H1 (cell line): Measurements from ENCODE around the gene POLDIP3. TPM values are rescaled to one million over a fixed set of nuclear protein-coding genes. Genes with fewer than 3 reads are reported as not detected.

Source experiments
- CTCF ChIA-PET: fragments of 300-600 bp; sonication (Branson Sonifier 250); formaldehyde crosslinking; loops from one replicate; lab custom pipeline; 2021; ENCODE audit not compliant: partially characterized antibody; lab: Charles Lee
- POLR2A ChIA-PET: fragments of 300-600 bp; sonication (Branson Sonifier 250); formaldehyde crosslinking; loops from one replicate; lab custom pipeline; 2021; ENCODE audit warnings: inconsistent platforms; ENCODE audit not compliant: partially characterized antibody; lab: Charles Lee
- DNase-seq, 2 experiments: peaks; one replicate each; pipeline versions ENCODE4 v3.0.0 to v3.0.0-alpha.2; 2010 to 2022; ENCODE audit warnings: low spot score in 2 of 2, low read depth in 1 of 2, mixed read lengths in 1 of 2
- FAIRE-seq: peaks from 2 replicates; lab custom pipeline; 2011; peaks lifted over from hg19 to GRCh38; lab: Jason Lieb, UNC
- H2AFZ ChIP-seq: 2 replicates; pipeline ENCODE4 v1.8.1; 2012; ENCODE audit warnings: low read length, inconsistent platforms
- H2AK5ac ChIP-seq: 2 replicates; pipeline ENCODE4 v1.6.1; 2013; ENCODE audit warnings: low read depth, low read length
- H2BK120ac ChIP-seq: replicated peaks from 2 replicates; pipeline ENCODE3; 2013; ENCODE audit warnings: low read depth, low read length, inconsistent platforms
- H2BK12ac ChIP-seq: 2 replicates; pipeline ENCODE4 v1.6.1; 2013; ENCODE audit warnings: low read depth, low read length
- H2BK15ac ChIP-seq: 2 replicates; pipeline ENCODE4 v1.6.1; 2013; ENCODE audit warnings: low read length
- H2BK20ac ChIP-seq: 2 replicates; pipeline ENCODE4 v1.6.1; 2013; ENCODE audit warnings: low read length
- H2BK5ac ChIP-seq: 2 replicates; pipeline ENCODE4 v1.6.1; 2013; ENCODE audit warnings: low read depth, low read length
- H3K14ac ChIP-seq: 2 replicates; pipeline ENCODE4 v1.6.1; 2013; ENCODE audit warnings: inconsistent platforms; ENCODE audit not compliant: insufficient read length
- H3K18ac ChIP-seq: 2 replicates; pipeline ENCODE4 v1.6.1; 2013; ENCODE audit warnings: low read length; ENCODE audit errors: extremely low read depth
- H3K23ac ChIP-seq: 2 replicates; pipeline ENCODE4 v1.6.1; 2013; ENCODE audit warnings: inconsistent platforms; ENCODE audit not compliant: insufficient read length
- H3K23me2 ChIP-seq: 2 replicates; pipeline ENCODE4 v1.6.1; 2013; ENCODE audit warnings: low read depth, low read length
- H3K27ac ChIP-seq: 2 replicates; pipeline ENCODE4 v1.6.1; 2011; ENCODE audit warnings: low read depth, low read length, inconsistent platforms
- H3K27me3 ChIP-seq, 4 experiments: replicated peaks in 1 of 4; 1 replicate in 1 of 4; 2 replicates in 3 of 4; pipeline versions ENCODE4 v1.6.1 to v1.8.1; 2011 to 2013; ENCODE audit warnings: low read length in 3 of 4, mild to moderate bottlenecking in 3 of 4, inconsistent platforms in 2 of 4, mixed read lengths in 2 of 4, moderate library complexity in 1 of 4; ENCODE audit not compliant: control insufficient read depth in 3 of 4, insufficient read depth in 3 of 4; ENCODE audit errors: extremely low read depth in 1 of 4
- H3K36me3 ChIP-seq, 4 experiments: 2 replicates each; pipeline versions ENCODE4 v1.6.1 to v1.8.1; 2011 to 2013; ENCODE audit warnings: mild to moderate bottlenecking in 4 of 4, low read length in 3 of 4, moderate library complexity in 2 of 4, control low read depth in 1 of 4, inconsistent platforms in 1 of 4; ENCODE audit not compliant: insufficient read depth in 4 of 4, control insufficient read depth in 2 of 4
- H3K4ac ChIP-seq: replicated peaks from 2 replicates; pipeline ENCODE3; 2013; ENCODE audit warnings: low read length, low read depth, mixed read lengths, inconsistent platforms; ENCODE audit not compliant: insufficient read length
- H3K4me1 ChIP-seq, 4 experiments: replicated peaks in 1 of 4; 1 replicate in 1 of 4; 2 replicates in 3 of 4; pipeline versions ENCODE4 v1.6.1 to v1.8.1; 2011 to 2013; ENCODE audit warnings: low read length in 3 of 4, inconsistent platforms in 2 of 4, mixed read lengths in 1 of 4; ENCODE audit not compliant: insufficient read depth in 4 of 4, control insufficient read depth in 3 of 4
- H3K4me2 ChIP-seq, 2 experiments: 2 replicates each; pipeline versions ENCODE4 v1.6.1 to v1.8.1; 2011 to 2013; ENCODE audit warnings: low read depth in 2 of 2, low read length in 2 of 2, control low read depth in 1 of 2, inconsistent platforms in 1 of 2, mild to moderate bottlenecking in 1 of 2; ENCODE audit not compliant: insufficient read depth in 1 of 2
- H3K4me3 ChIP-seq, 4 experiments: fragments of 200-600, 300-600 bp in 1 of 4; sonication (generic), shearing (Covaris generic), sonication (Bioruptor Twin) in 1 of 4; 2 replicates each; pipeline versions ENCODE4 v1.5.1 to v1.8.1; 2011 to 2016; ENCODE audit warnings: low read length in 4 of 4, low read depth in 3 of 4, control low read depth in 2 of 4, inconsistent platforms in 2 of 4, mild to moderate bottlenecking in 2 of 4, mixed read lengths in 1 of 4, moderate library complexity in 1 of 4; ENCODE audit not compliant: insufficient read depth in 2 of 4; ENCODE audit errors: extremely low read depth in 1 of 4
- H3K56ac ChIP-seq: replicated peaks from 2 replicates; pipeline ENCODE3; 2013; ENCODE audit warnings: low read depth, mild to moderate bottlenecking, mixed read lengths, low read length, inconsistent platforms; ENCODE audit not compliant: insufficient read length
- H3K79me1 ChIP-seq: 2 replicates; pipeline ENCODE4 v1.6.1; 2013; ENCODE audit warnings: low read depth, low read length, control low read depth
- H3K79me2 ChIP-seq, 2 experiments: 2 replicates each; pipeline versions ENCODE4 v1.6.1 to v1.8.1; 2012 to 2013; ENCODE audit warnings: low read length in 2 of 2, mild to moderate bottlenecking in 2 of 2, inconsistent platforms in 1 of 2; ENCODE audit not compliant: insufficient read depth in 2 of 2, control insufficient read depth in 1 of 2
- H3K9ac ChIP-seq, 4 experiments: replicated peaks in 1 of 4; 1 replicate in 1 of 4; 2 replicates in 3 of 4; pipeline versions ENCODE4 v1.6.1 to v1.8.1; 2011 to 2013; ENCODE audit warnings: low read depth in 3 of 4, low read length in 3 of 4, control low read depth in 2 of 4, mild to moderate bottlenecking in 2 of 4, moderate library complexity in 2 of 4, inconsistent platforms in 1 of 4; ENCODE audit errors: extremely low read depth in 1 of 4
- H3K9me3 ChIP-seq, 2 experiments: 2 replicates each; pipeline versions ENCODE4 v1.6.1 to v1.8.1; 2012 to 2013; ENCODE audit warnings: mild to moderate bottlenecking in 2 of 2, moderate library complexity in 2 of 2, control low read depth in 1 of 2, inconsistent platforms in 1 of 2, low read depth in 1 of 2, low read length in 1 of 2, mixed read lengths in 1 of 2; ENCODE audit not compliant: insufficient read depth in 2 of 2
- H4K20me1 ChIP-seq, 2 experiments: replicated peaks in 1 of 2; 2 replicates each; pipeline versions ENCODE3 to v1.8.1; 2011 to 2013; ENCODE audit warnings: inconsistent platforms in 2 of 2, low read length in 2 of 2, mild to moderate bottlenecking in 1 of 2; ENCODE audit not compliant: insufficient read depth in 2 of 2, control insufficient read depth in 1 of 2
- H4K5ac ChIP-seq: 2 replicates; pipeline ENCODE4 v1.6.1; 2013; ENCODE audit warnings: low read length, low read depth, mixed read lengths, inconsistent platforms; ENCODE audit not compliant: insufficient read length
- H4K8ac ChIP-seq: 2 replicates; pipeline ENCODE4 v1.8.0; 2013; ENCODE audit warnings: mild to moderate bottlenecking, moderate library complexity, low read length, inconsistent platforms; ENCODE audit not compliant: insufficient read depth; ENCODE audit errors: extremely low read depth
- H4K91ac ChIP-seq: replicated peaks from 2 replicates; pipeline ENCODE3; 2013; ENCODE audit warnings: low read length, mixed read lengths, inconsistent platforms; ENCODE audit not compliant: insufficient read length
- BRCA1 ChIP-seq: IDR thresholded peaks from 2 replicates; pipeline ENCODE4 v1.6.1; 2012; ENCODE audit warnings: low read depth, low read length, improper control_type of control experiment
- JUN ChIP-seq: IDR thresholded peaks from 2 replicates; pipeline ENCODE4 v1.6.1; 2011; ENCODE audit warnings: low read depth, mild to moderate bottlenecking, improper control_type of control experiment, low read length
- KDM1A ChIP-seq: fragments of 200-600, 300-600 bp; sonication (generic); IDR thresholded peaks from 2 replicates; pipeline ENCODE4 v1.7.1; 2016; ENCODE audit warnings: mild to moderate bottlenecking, low read length, borderline replicate concordance
- MAFK ChIP-seq: IDR thresholded peaks from 2 replicates; pipeline ENCODE4 v1.6.1; 2012; ENCODE audit warnings: low read depth, mild to moderate bottlenecking, improper control_type of control experiment, low read length
- RNF2 ChIP-seq: fragments of 200-900, 300-1000 bp; sonication (generic); IDR thresholded peaks from 2 replicates; pipeline ENCODE4 v1.7.1; 2016; ENCODE audit warnings: borderline replicate concordance, low read depth, mild to moderate bottlenecking, antibody characterized with exemption, low read length; ENCODE audit not compliant: poor library complexity, severe bottlenecking; ENCODE audit errors: missing control alignments
- SIN3A ChIP-seq, 2 experiments: IDR thresholded peaks in 1 of 2; conservative IDR thresholded peaks in 1 of 2; 2 replicates each; pipeline ENCODE4 v1.6.1; 2011 to 2012; ENCODE audit warnings: low read length in 2 of 2, improper control_type of control experiment in 1 of 2, low read depth in 1 of 2, mild to moderate bottlenecking in 1 of 2
- SRF ChIP-seq: IDR thresholded peaks from 2 replicates; pipeline ENCODE4 v1.6.1; 2011; ENCODE audit warnings: mild to moderate bottlenecking, low read depth, low read length, moderate library complexity
- TBP ChIP-seq: IDR thresholded peaks from 2 replicates; pipeline ENCODE4 v1.6.1; 2011; ENCODE audit warnings: low read depth, low read length, improper control_type of control experiment
- TEAD4 ChIP-seq: IDR thresholded peaks from 2 replicates; pipeline ENCODE4 v1.6.1; 2012; ENCODE audit warnings: low read depth, low read length, inconsistent platforms, mixed read lengths
- ZNF274 ChIP-seq: IDR thresholded peaks from 2 replicates; pipeline ENCODE4 v1.7.0; 2012; ENCODE audit warnings: low read length, borderline replicate concordance; ENCODE audit errors: extremely low read depth
- WGBS, 2 experiments: shearing (Covaris generic) in 1 of 2; methylation state at CpG; one replicate each; pipeline versions ENCODE4 v1.1.6 to v1.1.7; 2013 to 2015; ENCODE audit warnings: low lambda C conversion rate in 2 of 2, mixed read lengths in 2 of 2, inconsistent platforms in 1 of 2, low coverage in 1 of 2, missing lambda C conversion rate in 1 of 2; ENCODE audit not compliant: insufficient replicate concordance in 2 of 2, insufficient coverage in 1 of 2, insufficient read length in 1 of 2; ENCODE audit errors: extremely low coverage in 1 of 2, missing lambda C conversion rate in 1 of 2; 5-methylcytosine and 5-hydroxymethylcytosine counted together
- polyA plus RNA-seq, 7 experiments: library from polyadenylated mRNA; depleted of rRNA in 3 of 7; stranded (reverse) in 5 of 7; unstranded in 2 of 7; fragments of >200 nt in 5 of 7; fragments of 200-250 nt in 2 of 7; gene quantifications; 1 replicate in 5 of 7; 2 replicates in 1 of 7; 4 replicates in 1 of 7; pipeline versions ENCODE4 v1.2.1 to v1.2.3, GENCODE V29; 2011 to 2013; ENCODE audit warnings: missing spikeins in 2 of 7, mixed read lengths in 2 of 7
- total RNA-seq: library from RNA; stranded (reverse); fragmentation: NEBNext Ultra II Directional; extraction: Animal tissue kit (Norgen Biotek cat#: 25700); gene quantifications from 2 replicates; pipeline ENCODE4 v1.2.1, GENCODE V29; 2021
- TF ChIP-seq, protein P1 (sequence below): IDR thresholded peaks from 2 replicates; pipeline ENCODE4 v1.6.1; 2012; ENCODE audit warnings: low read length, inconsistent platforms

POLDIP3 gene
- total and polyA plus RNA-seq, 2 of the 8 experiments (the other 6 are each of a cell fraction or from before 2014, with no cell fraction given) = 43.5 to 84.6 TPM

DNA sequence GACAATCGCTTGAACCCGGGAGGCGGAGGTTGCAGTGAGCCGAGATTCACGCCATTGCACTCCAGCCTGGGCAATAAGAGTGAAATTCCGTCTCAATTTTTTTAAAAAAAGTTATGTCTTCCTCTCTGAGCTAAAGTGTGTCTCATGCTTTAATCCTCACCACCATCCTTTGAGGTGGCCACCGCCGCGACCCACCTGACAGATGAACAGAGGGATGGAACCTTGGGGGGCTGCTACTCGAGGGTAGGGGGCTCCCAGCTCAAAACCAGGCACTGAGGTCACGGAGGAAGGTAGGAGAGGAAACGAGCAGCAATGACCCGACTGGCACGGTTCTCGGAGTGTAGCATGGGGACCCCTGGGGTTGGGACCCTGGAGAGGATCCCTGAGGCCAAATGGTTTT, 10.7 kb upstream of the POLDIP3 start:
- Histone ChIP-seq H2BK20ac (no peak overlapping the region), H3K56ac (no peak overlapping the region), H2BK15ac (no peak overlapping the region), H2BK12ac (no peak overlapping the region), H3K4me3 (no peak overlapping the region), H2BK120ac (no peak overlapping the region), H3K36me3 (peaks cover 4 to 33% (median 15%) of the 10 kb centered on the region in 4 experiments; a peak in 5 of 8 replicates), H3K9me3 (no peaks in the 10 kb centered on the region), H3K23ac (no peak overlapping the region), H3K23me2 (no peaks in the 10 kb centered on the region), H4K20me1 (peaks cover 0 to 6% of the 10 kb centered on the region in 2 experiments), H2AFZ (no peak overlapping the region), H4K91ac (no peak overlapping the region), H3K9ac (no peak overlapping the region), H3K27me3 (no peaks in the 10 kb centered on the region), H3K18ac (no peak overlapping the region), H4K5ac (no peak overlapping the region), H3K4ac (no peak overlapping the region), H4K8ac (no peak overlapping the region), H2AK5ac (no peak overlapping the region), H3K4me2 (no peak overlapping the region), H3K79me1 (no peaks in the 10 kb centered on the region), H3K27ac (no peak overlapping the region), H3K14ac (no peak overlapping the region), H3K4me1 (no peaks in the 10 kb centered on the region; a peak in 1 of 7 replicates), H3K79me2 (no peaks in the 10 kb centered on the region), H2BK5ac (no peak overlapping the region)
- DNase-seq (no peak), FAIRE-seq (no peak)
- 82% methylated on average over 15 of the region's 15 CpGs; no CpG with 5 or more reads in 1 of the 2 experiments for WGBS, 2 experiments
- ChIA-PET CTCF (interaction anchor here (1.0 to 1.1 kb wide), 2 partner anchors 12 to 123 kb away, joined by 3 read pairs; no protein-coding TSS in a partner anchor), POLR2A (interaction anchor here (8.9 kb wide), 1 partner anchor 11 kb away, joined by 85 read pairs; the partner anchor contains the start of gene POLDIP3)
- TF ChIP-seq MAFK (no peak), SIN3A (conservative IDR thresholded peaks at IDR 0.05 in 1 of 2, IDR thresholded peaks at IDR 0.05 in 1 of 2; ENCODE audit: low read depth in 1 of 2, low read length in 2 of 2) (no peak), SRF (no peak), JUN (no peak), KDM1A (no peak), RNF2 (no peak), TBP (no peak), TEAD4 (no peak), ZNF274 (no peak), BRCA1 (no peak)
- TF ChIP-seq, protein P1, sequence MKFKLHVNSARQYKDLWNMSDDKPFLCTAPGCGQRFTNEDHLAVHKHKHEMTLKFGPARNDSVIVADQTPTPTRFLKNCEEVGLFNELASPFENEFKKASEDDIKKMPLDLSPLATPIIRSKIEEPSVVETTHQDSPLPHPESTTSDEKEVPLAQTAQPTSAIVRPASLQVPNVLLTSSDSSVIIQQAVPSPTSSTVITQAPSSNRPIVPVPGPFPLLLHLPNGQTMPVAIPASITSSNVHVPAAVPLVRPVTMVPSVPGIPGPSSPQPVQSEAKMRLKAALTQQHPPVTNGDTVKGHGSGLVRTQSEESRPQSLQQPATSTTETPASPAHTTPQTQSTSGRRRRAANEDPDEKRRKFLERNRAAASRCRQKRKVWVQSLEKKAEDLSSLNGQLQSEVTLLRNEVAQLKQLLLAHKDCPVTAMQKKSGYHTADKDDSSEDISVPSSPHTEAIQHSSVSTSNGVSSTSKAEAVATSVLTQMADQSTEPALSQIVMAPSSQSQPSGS = no peak
